HEK293 (cell line): ENCODE results near the gene ABHD16A.

Experiments
- CTCF ChIA-PET: fragments of 350-600 bp; formaldehyde crosslinking; extraction: SDS; loops from one replicate; lab custom pipeline; 2021; ENCODE audit warnings: antibody characterized with exemption; lab: Yijun Ruan, JAX
- POLR2A ChIA-PET: fragments of 300-600 bp; formaldehyde crosslinking; extraction: SDS; loops from one replicate; lab custom pipeline; 2020; ENCODE audit warnings: antibody characterized with exemption, inconsistent platforms; lab: Yijun Ruan, JAX
- H3K27ac ChIP-seq: fragments of 200-500 bp; sonication (Bioruptor generic); 2 replicates; pipeline ENCODE4 v1.5.1; 2014; ENCODE audit warnings: low read depth, low read length, control low read depth, inconsistent platforms; ENCODE audit errors: extremely low read depth
- H3K36me3 ChIP-seq, 2 experiments: fragments of 200-500 bp in 1 of 2; sonication (Bioruptor generic) in 1 of 2; 1 replicate in 1 of 2; 2 replicates in 1 of 2; pipeline ENCODE4 v1.5.1; 2014 to 2017; ENCODE audit warnings: inconsistent platforms in 2 of 2, low read length in 2 of 2; ENCODE audit not compliant: control insufficient read depth in 2 of 2, insufficient read depth in 1 of 2
- H3K4me1 ChIP-seq: fragments of 200-500 bp; sonication (Bioruptor generic); 2 replicates; pipeline ENCODE4 v1.5.1; 2014; ENCODE audit warnings: mild to moderate bottlenecking, low read length, inconsistent platforms; ENCODE audit not compliant: control insufficient read depth, insufficient read depth
- H3K4me3 ChIP-seq: 2 replicates; pipeline ENCODE4 v1.5.1; 2011; ENCODE audit warnings: low read depth, mild to moderate bottlenecking, control low read depth, low read length, moderate library complexity
- H3K9me3 ChIP-seq: fragments of 200-500 bp; sonication (Bioruptor generic); 2 replicates; pipeline ENCODE4 v1.5.1; 2014; ENCODE audit warnings: low read depth, low read length, inconsistent platforms; ENCODE audit not compliant: control insufficient read depth, insufficient read depth
- PRDM1 ChIP-seq: fragments of 450-650 bp; formaldehyde crosslinking; IDR thresholded peaks from 2 replicates; pipeline ENCODE4; 2016; ENCODE audit warnings: missing biosample characterization, missing genetic modification characterization
- SCRT2 ChIP-seq: fragments of 450-650 bp; formaldehyde crosslinking; IDR thresholded peaks from 2 replicates; pipeline ENCODE4 v1.5.1; 2016; ENCODE audit warnings: missing biosample characterization, missing genetic modification characterization
- TRIM28 ChIP-seq: IDR thresholded peaks from 2 replicates; pipeline ENCODE4 v1.6.1; 2011; ENCODE audit warnings: low read length, control low read depth, borderline replicate concordance
- YY1 ChIP-seq: fragments of 450-650 bp; formaldehyde crosslinking; IDR thresholded peaks from 2 replicates; pipeline ENCODE4 v1.5.1; 2018; ENCODE audit warnings: missing biosample characterization, missing genetic modification characterization
- ZNF112 ChIP-seq: fragments of 450-650 bp; formaldehyde crosslinking; IDR thresholded peaks from 2 replicates; pipeline ENCODE4 v1.5.0; 2017; ENCODE audit warnings: missing biosample characterization, missing genetic modification characterization
- ZNF132 ChIP-seq: fragments of 450-650 bp; formaldehyde crosslinking; IDR thresholded peaks from 2 replicates; pipeline ENCODE4 v1.5.1; 2017; ENCODE audit warnings: missing biosample characterization, missing genetic modification characterization, borderline replicate concordance
- ZNF138 ChIP-seq: fragments of 450-650 bp; formaldehyde crosslinking; IDR thresholded peaks from 2 replicates; pipeline ENCODE4 v1.5.1; 2016; ENCODE audit warnings: missing biosample characterization, missing genetic modification characterization, borderline replicate concordance
- ZNF174 ChIP-seq: fragments of 450-650 bp; formaldehyde crosslinking; IDR thresholded peaks from 2 replicates; pipeline ENCODE4 v1.5.0; 2017; ENCODE audit warnings: missing biosample characterization, mild to moderate bottlenecking, missing genetic modification characterization
- ZNF341 ChIP-seq: fragments of 450-650 bp; formaldehyde crosslinking; IDR thresholded peaks from 2 replicates; pipeline ENCODE4; 2016; ENCODE audit warnings: low read depth, missing biosample characterization, missing genetic modification characterization
- ZNF366 ChIP-seq: fragments of 450-650 bp; formaldehyde crosslinking; conservative IDR thresholded peaks from 2 replicates; pipeline ENCODE4 v1.5.1; 2016; ENCODE audit warnings: missing biosample characterization, missing genetic modification characterization
- ZNF391 ChIP-seq: fragments of 450-650 bp; formaldehyde crosslinking; IDR thresholded peaks from 2 replicates; pipeline ENCODE4 v1.5.1; 2016; ENCODE audit warnings: low read depth, missing biosample characterization, missing genetic modification characterization, borderline replicate concordance
- ZNF426 ChIP-seq: fragments of 450-650 bp; formaldehyde crosslinking; IDR thresholded peaks from 2 replicates; pipeline ENCODE4 v1.5.1; 2017; ENCODE audit warnings: missing biosample characterization, missing genetic modification characterization, mild to moderate bottlenecking, inconsistent platforms, moderate library complexity
- ZNF660 ChIP-seq: fragments of 450-650 bp; IDR thresholded peaks from 2 replicates; pipeline ENCODE4 v1.5.1; 2018; ENCODE audit warnings: missing biosample characterization, mild to moderate bottlenecking, missing genetic modification characterization
- ZNF701 ChIP-seq: fragments of 450-650 bp; formaldehyde crosslinking; IDR thresholded peaks from 2 replicates; pipeline ENCODE4 v1.5.1; 2016; ENCODE audit warnings: missing biosample characterization, missing genetic modification characterization
- ZNF76 ChIP-seq: fragments of 450-650 bp; formaldehyde crosslinking; IDR thresholded peaks from 2 replicates; pipeline ENCODE4; 2016; ENCODE audit warnings: low read depth, missing biosample characterization, missing genetic modification characterization, borderline replicate concordance
- ZSCAN16 ChIP-seq: fragments of 450-650 bp; formaldehyde crosslinking; IDR thresholded peaks from 2 replicates; pipeline ENCODE4 v1.5.1; 2016; ENCODE audit warnings: missing biosample characterization, missing genetic modification characterization
- TF ChIP-seq, protein P1 (sequence below): fragments of 450-650 bp; formaldehyde crosslinking; IDR thresholded peaks from 2 replicates; pipeline ENCODE4 v1.5.1; 2017; ENCODE audit warnings: missing biosample characterization, mild to moderate bottlenecking, missing genetic modification characterization, moderate library complexity
- TF ChIP-seq, protein P2 (sequence below): fragments of 450-650 bp; formaldehyde crosslinking; IDR thresholded peaks from 2 replicates; pipeline ENCODE4 v1.5.1; 2017; ENCODE audit warnings: missing biosample characterization, missing genetic modification characterization
- TF ChIP-seq, protein P3 (sequence below): fragments of 450-650 bp; formaldehyde crosslinking; optimal IDR thresholded peaks from 2 replicates; pipeline ENCODE3; 2016; ENCODE audit warnings: missing biosample characterization, mild to moderate bottlenecking, missing genetic modification characterization
- TF ChIP-seq, protein P4 (sequence below): fragments of 450-650 bp; IDR thresholded peaks from 2 replicates; pipeline ENCODE4 v1.5.1; 2018; ENCODE audit warnings: missing biosample characterization, missing genetic modification characterization

The ABHD16A gene

GRCh38 chr6:31702405-31702818 is 712 bp downstream of the ABHD16A start:
- Histone ChIP-seq H3K4me3 (peak overlapping the region; percentile 63), H3K9me3 (no peaks in the 10 kb centered on the region), H3K4me1 (no peaks in the 10 kb centered on the region), H3K27ac (peak overlapping the region; percentile 62), H3K36me3 (peaks cover 4 to 13% of the 10 kb centered on the region in 2 experiments; a peak in 2 of 3 replicates)
- peak; percentile 3; the same call in 1 of the 2 replicates for TF ChIP-seq PRDM1 (tag by site-specific recombination)
- TF ChIP-seq, protein P1, sequence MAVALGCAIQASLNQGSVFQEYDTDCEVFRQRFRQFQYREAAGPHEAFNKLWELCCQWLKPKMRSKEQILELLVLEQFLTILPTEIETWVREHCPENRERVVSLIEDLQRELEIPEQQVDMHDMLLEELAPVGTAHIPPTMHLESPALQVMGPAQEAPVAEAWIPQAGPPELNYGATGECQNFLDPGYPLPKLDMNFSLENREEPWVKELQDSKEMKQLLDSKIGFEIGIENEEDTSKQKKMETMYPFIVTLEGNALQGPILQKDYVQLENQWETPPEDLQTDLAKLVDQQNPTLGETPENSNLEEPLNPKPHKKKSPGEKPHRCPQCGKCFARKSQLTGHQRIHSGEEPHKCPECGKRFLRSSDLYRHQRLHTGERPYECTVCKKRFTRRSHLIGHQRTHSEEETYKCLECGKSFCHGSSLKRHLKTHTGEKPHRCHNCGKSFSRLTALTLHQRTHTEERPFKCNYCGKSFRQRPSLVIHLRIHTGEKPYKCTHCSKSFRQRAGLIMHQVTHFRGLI (tag by site-specific recombination), result peak; percentile 17; the same call in 1 of the 2 replicates
- TF ChIP-seq ZNF112, result no peak
- TF ChIP-seq ZNF660 (tag by site-specific recombination), result no peak
- TF ChIP-seq ZNF76 (tag by site-specific recombination), result no peak
- peak; percentile 21 for TF ChIP-seq ZNF341
- POLR2A ChIA-PET, result interaction anchor here (0.5 to 2.8 kb wide), 22 partner anchors 9 to 1829 kb away, joined by 3 to 30 read pairs (median 8); partner anchors contain the start of genes ATP6V1G2, BAG6, C6orf47 and DDAH2
- CTCF ChIA-PET, result interaction anchor here (0.7 to 1.2 kb wide), 4 partner anchors 8 to 129 kb away, joined by 3 to 4 read pairs (median 4); no protein-coding TSS in a partner anchor

GRCh38 chr6:31701666-31702404 is 1.3 kb downstream of the ABHD16A start:
- CTCF ChIA-PET, result interaction anchor here (0.7 to 1.2 kb wide), 4 partner anchors 9 to 130 kb away, joined by 3 to 4 read pairs (median 4); no protein-coding TSS in a partner anchor
- Histone ChIP-seq H3K36me3 (peaks cover 4 to 17% of the 10 kb centered on the region in 2 experiments; a peak in 2 of 3 replicates), H3K4me3 (peak overlapping the region; percentile 63), H3K27ac (no peak overlapping the region; the same call in 1 of the 2 replicates)
- no peak for TF ChIP-seq ZNF366 (tag by site-specific recombination)
- TF ChIP-seq TRIM28, result no peak
- no peak for TF ChIP-seq YY1
- TF ChIP-seq ZNF391 (tag by site-specific recombination), result no peak
- no peak for TF ChIP-seq ZNF132 (tag by site-specific recombination)
- TF ChIP-seq, protein P2, sequence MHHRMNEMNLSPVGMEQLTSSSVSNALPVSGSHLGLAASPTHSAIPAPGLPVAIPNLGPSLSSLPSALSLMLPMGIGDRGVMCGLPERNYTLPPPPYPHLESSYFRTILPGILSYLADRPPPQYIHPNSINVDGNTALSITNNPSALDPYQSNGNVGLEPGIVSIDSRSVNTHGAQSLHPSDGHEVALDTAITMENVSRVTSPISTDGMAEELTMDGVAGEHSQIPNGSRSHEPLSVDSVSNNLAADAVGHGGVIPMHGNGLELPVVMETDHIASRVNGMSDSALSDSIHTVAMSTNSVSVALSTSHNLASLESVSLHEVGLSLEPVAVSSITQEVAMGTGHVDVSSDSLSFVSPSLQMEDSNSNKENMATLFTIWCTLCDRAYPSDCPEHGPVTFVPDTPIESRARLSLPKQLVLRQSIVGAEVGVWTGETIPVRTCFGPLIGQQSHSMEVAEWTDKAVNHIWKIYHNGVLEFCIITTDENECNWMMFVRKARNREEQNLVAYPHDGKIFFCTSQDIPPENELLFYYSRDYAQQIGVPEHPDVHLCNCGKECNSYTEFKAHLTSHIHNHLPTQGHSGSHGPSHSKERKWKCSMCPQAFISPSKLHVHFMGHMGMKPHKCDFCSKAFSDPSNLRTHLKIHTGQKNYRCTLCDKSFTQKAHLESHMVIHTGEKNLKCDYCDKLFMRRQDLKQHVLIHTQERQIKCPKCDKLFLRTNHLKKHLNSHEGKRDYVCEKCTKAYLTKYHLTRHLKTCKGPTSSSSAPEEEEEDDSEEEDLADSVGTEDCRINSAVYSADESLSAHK (tag by site-specific recombination), result peak; percentile 93
- TF ChIP-seq SCRT2, result 0 out of 2 replicates have a peak, but pooled peaks have one; percentile 24
- 0 out of 2 replicates have a peak, but pooled peaks have one; percentile 65 for TF ChIP-seq PRDM1 (tag by site-specific recombination)
- TF ChIP-seq, protein P3, sequence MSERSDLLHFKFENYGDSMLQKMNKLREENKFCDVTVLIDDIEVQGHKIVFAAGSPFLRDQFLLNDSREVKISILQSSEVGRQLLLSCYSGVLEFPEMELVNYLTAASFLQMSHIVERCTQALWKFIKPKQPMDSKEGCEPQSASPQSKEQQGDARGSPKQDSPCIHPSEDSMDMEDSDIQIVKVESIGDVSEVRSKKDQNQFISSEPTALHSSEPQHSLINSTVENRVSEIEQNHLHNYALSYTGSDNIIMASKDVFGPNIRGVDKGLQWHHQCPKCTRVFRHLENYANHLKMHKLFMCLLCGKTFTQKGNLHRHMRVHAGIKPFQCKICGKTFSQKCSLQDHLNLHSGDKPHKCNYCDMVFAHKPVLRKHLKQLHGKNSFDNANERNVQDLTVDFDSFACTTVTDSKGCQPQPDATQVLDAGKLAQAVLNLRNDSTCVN (tag by site-specific recombination), result no peak
- TF ChIP-seq, protein P4, sequence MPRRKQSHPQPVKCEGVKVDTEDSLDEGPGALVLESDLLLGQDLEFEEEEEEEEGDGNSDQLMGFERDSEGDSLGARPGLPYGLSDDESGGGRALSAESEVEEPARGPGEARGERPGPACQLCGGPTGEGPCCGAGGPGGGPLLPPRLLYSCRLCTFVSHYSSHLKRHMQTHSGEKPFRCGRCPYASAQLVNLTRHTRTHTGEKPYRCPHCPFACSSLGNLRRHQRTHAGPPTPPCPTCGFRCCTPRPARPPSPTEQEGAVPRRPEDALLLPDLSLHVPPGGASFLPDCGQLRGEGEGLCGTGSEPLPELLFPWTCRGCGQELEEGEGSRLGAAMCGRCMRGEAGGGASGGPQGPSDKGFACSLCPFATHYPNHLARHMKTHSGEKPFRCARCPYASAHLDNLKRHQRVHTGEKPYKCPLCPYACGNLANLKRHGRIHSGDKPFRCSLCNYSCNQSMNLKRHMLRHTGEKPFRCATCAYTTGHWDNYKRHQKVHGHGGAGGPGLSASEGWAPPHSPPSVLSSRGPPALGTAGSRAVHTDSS (tag by site-specific recombination), result peak; percentile 34; the same call in 1 of the 2 replicates
- no peak for TF ChIP-seq ZNF701
- TF ChIP-seq ZNF138 (tag by site-specific recombination), result no peak
- no peak for TF ChIP-seq ZNF426 (tag by site-specific recombination)
- TF ChIP-seq ZSCAN16 (tag by site-specific recombination), result no peak
- no peak for TF ChIP-seq ZNF174 (tag by site-specific recombination)
- TF ChIP-seq, all 188 proteins: peak for 4
- POLR2A ChIA-PET, result interaction anchor here (0.5 to 2.8 kb wide), 12 partner anchors 8 to 155 kb away, joined by 3 to 30 read pairs (median 10); partner anchors contain the start of genes ATP6V1G2, C6orf47, DDAH2 and HSPA1B
- Histone ChIP-seq H3K4me1 (no peaks in the 10 kb centered on the region), H3K9me3 (no peaks in the 10 kb centered on the region)
